Endodermal cell (in vitro differentiated cells): ENCODE data around the gene LHFPL2. TPM values are rescaled to one million over a fixed set of nuclear protein-coding genes. Genes with fewer than 3 reads are reported as not detected.
A peak's percentile ranks its signal among the peaks of the same experiment; 100 is the strongest.

Source experiments
- DNase-seq: peaks from one replicate; pipeline ENCODE4 v3.0.0-alpha.2; 2017
- H3K27ac ChIP-seq: 2 replicates; pipeline ENCODE4 v1.5.1; 2013; ENCODE audit warnings: mild to moderate bottlenecking, low read depth, low read length, moderate library complexity
- H3K27me3 ChIP-seq: 2 replicates; pipeline ENCODE4 v1.6.1; 2013; ENCODE audit warnings: mild to moderate bottlenecking, low read length, moderate library complexity; ENCODE audit not compliant: insufficient read depth, control insufficient read depth, poor library complexity, severe bottlenecking
- H3K36me3 ChIP-seq: 2 replicates; pipeline ENCODE4 v1.7.0; 2013; ENCODE audit warnings: mild to moderate bottlenecking, low read length, moderate library complexity; ENCODE audit not compliant: control insufficient read depth, insufficient read depth
- H3K4me1 ChIP-seq: one replicate; pipeline ENCODE4 v1.7.0; 2013; ENCODE audit warnings: low read length; ENCODE audit not compliant: control insufficient read depth, insufficient read depth
- H3K4me3 ChIP-seq: 2 replicates; pipeline ENCODE4 v1.5.1; 2013; ENCODE audit warnings: mild to moderate bottlenecking, low read length, moderate library complexity
- H3K9ac ChIP-seq: 2 replicates; pipeline ENCODE4 v1.6.1; 2013; ENCODE audit warnings: mild to moderate bottlenecking, low read length, moderate library complexity; ENCODE audit not compliant: poor library complexity, severe bottlenecking; ENCODE audit errors: extremely low read depth
- H3K9me3 ChIP-seq: 2 replicates; pipeline ENCODE4 v1.6.1; 2013; ENCODE audit warnings: mild to moderate bottlenecking, low read length, moderate library complexity; ENCODE audit not compliant: control insufficient read depth
- H3K27ac Mint-ChIP-seq: 2 replicates; pipeline ENCODE4 v1.8.0; 2020; ENCODE audit warnings: mixed read lengths
- H3K27me3 Mint-ChIP-seq: 2 replicates; pipeline ENCODE4 v1.8.0; 2021; ENCODE audit warnings: mild to moderate bottlenecking, mixed read lengths; ENCODE audit not compliant: insufficient read depth
- H3K36me3 Mint-ChIP-seq: 2 replicates; pipeline ENCODE4 v1.8.0; 2020; ENCODE audit warnings: low read depth, mixed read lengths
- H3K4me1 Mint-ChIP-seq: 2 replicates; pipeline ENCODE4 v1.8.0; 2020; ENCODE audit warnings: mixed read lengths
- H3K4me3 Mint-ChIP-seq: 2 replicates; pipeline ENCODE4 v1.8.0; 2020; ENCODE audit warnings: mild to moderate bottlenecking, moderate library complexity, mixed read lengths
- H3K9me3 Mint-ChIP-seq: 2 replicates; pipeline ENCODE4 v1.8.0; 2020; ENCODE audit warnings: mild to moderate bottlenecking, mixed read lengths
- CTCF ChIP-seq: fragments of 200-600 bp; sonication (generic); conservative IDR thresholded peaks from 2 replicates; pipeline ENCODE4 v1.5.0; 2021; ENCODE audit warnings: antibody characterized with exemption, mild to moderate bottlenecking
- WGBS, 2 experiments: methylation state at CpG; one replicate each; pipeline versions ENCODE4 v1.1.5 to v1.1.7; 2013; ENCODE audit warnings: missing lambda C conversion rate in 2 of 2, mixed read lengths in 1 of 2; ENCODE audit not compliant: insufficient coverage in 1 of 2, insufficient read length in 1 of 2; 5-methylcytosine and 5-hydroxymethylcytosine counted together
- total RNA-seq, 2 donors: library from RNA; stranded (reverse); fragmentation: NEBNext Ultra II Directional in 1 of 2; extraction: Animal tissue kit (Norgen Biotek cat#: 25700) in 1 of 2; gene quantifications; 2 replicates in 1 of 2; 3 replicates in 1 of 2; pipeline ENCODE4 v1.2.1, GENCODE V29; 2021

Gene LHFPL2
- total RNA-seq, 2 donors from 2014 or later: 136 to 238 TPM

GRCh38 chr5:78471896-78472295 lies 176.7 kb downstream of the LHFPL2 start:
- TF ChIP-seq CTCF: no peak
- Mint-ChIP-seq H3K27me3 (no peaks in the 10 kb centered on the region), H3K27ac (no peak overlapping the region), H3K9me3 (no peaks in the 10 kb centered on the region), H3K4me3 (no peak overlapping the region), H3K36me3 (peaks cover 5% of the 10 kb centered on the region), H3K4me1 (no peaks in the 10 kb centered on the region)
- DNase-seq: no peak
- no peak overlapping the region for H3K4me3 ChIP-seq
- peaks cover 8% of the 10 kb centered on the region for H3K36me3 ChIP-seq
- no peak overlapping the region for H3K27ac ChIP-seq
- no peaks in the 10 kb centered on the region for H3K4me1 ChIP-seq
- H3K27me3 ChIP-seq: no peaks in the 10 kb centered on the region
- H3K9ac ChIP-seq: no peak overlapping the region
- H3K9me3 ChIP-seq: no peaks in the 10 kb centered on the region

- no peak for DNase-seq
- Histone ChIP-seq H3K9ac (no peak overlapping the region), H3K27ac (no peak overlapping the region), H3K27me3 (no peaks in the 10 kb centered on the region), H3K36me3 (no peaks in the 10 kb centered on the region), H3K9me3 (no peaks in the 10 kb centered on the region), H3K4me1 (no peaks in the 10 kb centered on the region), H3K4me3 (no peak overlapping the region)
- Mint-ChIP-seq H3K36me3 (peaks cover 17% of the 10 kb centered on the region), H3K4me3 (no peak overlapping the region), H3K4me1 (no peaks in the 10 kb centered on the region), H3K27me3 (no peaks in the 10 kb centered on the region), H3K9me3 (no peaks in the 10 kb centered on the region), H3K27ac (no peak overlapping the region)
- WGBS, 2 experiments: 39 to 51% methylated on average over 2 to 3 of the region's 3 CpGs
- peak; percentile 90 for TF ChIP-seq CTCF
These were observed 180.7 kb downstream of the LHFPL2 start for GRCh38 chr5:78467752-78468357.

GRCh38 chr5:78467140-78467539 lies 181.4 kb downstream of the LHFPL2 start:
- Histone ChIP-seq H3K9me3 (no peaks in the 10 kb centered on the region), H3K4me3 (no peak overlapping the region), H3K36me3 (peaks cover 4% of the 10 kb centered on the region), H3K27me3 (no peaks in the 10 kb centered on the region), H3K9ac (no peak overlapping the region), H3K4me1 (no peaks in the 10 kb centered on the region), H3K27ac (no peak overlapping the region)
- Mint-ChIP-seq H3K27ac (no peak overlapping the region), H3K27me3 (no peaks in the 10 kb centered on the region), H3K4me1 (no peaks in the 10 kb centered on the region), H3K4me3 (no peak overlapping the region), H3K36me3 (peaks cover 21% of the 10 kb centered on the region), H3K9me3 (no peaks in the 10 kb centered on the region)
- 100% methylated on average over 1 of the region's 1 CpG for WGBS, 2 experiments
- DNase-seq: no peak
- TF ChIP-seq CTCF: no peak
